ENCODE data around the gene TP53AIP1. TPM values are rescaled to one million over a fixed set of nuclear protein-coding genes. Genes with fewer than 3 reads are reported as not detected.

Gene TP53AIP1
- total RNA-seq, 2 donors from 2014 or later: not detected

DNA sequence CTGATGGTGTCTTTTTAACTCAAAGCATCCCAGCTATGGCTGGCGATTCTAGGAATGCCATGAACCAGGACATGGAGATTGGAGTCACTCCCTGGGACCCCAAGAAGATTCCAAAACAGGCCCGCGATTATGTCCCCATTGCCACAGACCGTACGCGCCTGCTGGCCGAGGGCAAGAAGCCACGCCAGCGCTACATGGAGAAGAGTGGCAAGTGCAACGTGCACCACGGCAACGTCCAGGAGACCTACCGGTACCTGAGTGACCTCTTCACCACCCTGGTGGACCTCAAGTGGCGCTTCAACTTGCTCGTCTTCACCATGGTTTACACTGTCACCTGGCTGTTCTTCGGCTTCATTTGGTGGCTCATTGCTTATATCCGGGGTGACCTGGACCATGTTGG lies 31.4 kb downstream of the TP53AIP1 start:
- intact Hi-C loops (cut with DNase I): no loop called here
- ATAC-seq: no peak

DNA sequence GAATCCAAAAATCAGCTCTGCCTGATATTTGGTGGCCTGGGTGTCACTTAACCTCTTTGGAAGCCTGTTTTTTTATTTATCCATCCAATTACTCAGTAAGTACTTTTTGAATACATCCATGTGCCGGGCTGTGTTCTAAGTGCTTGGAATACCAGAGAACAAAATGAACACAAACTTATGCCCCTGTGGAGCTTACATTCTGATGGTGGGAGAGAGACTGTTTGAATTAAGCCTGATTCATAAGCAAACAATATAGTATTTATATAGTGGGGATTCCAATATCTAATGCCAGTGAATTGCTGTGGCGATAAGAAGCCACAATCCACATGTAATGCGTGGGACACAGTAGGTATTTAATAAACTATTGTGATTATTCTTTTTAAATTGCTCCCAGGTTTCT lies 32.1 kb downstream of the TP53AIP1 start:
- ATAC-seq: no peak
- no peak for DNase-seq
- intact Hi-C loops (cut with DNase I): no loop called here

More for the DNA sequence above, 31.4 kb downstream of the TP53AIP1 start:
- DNase-seq: no peak

DNA sequence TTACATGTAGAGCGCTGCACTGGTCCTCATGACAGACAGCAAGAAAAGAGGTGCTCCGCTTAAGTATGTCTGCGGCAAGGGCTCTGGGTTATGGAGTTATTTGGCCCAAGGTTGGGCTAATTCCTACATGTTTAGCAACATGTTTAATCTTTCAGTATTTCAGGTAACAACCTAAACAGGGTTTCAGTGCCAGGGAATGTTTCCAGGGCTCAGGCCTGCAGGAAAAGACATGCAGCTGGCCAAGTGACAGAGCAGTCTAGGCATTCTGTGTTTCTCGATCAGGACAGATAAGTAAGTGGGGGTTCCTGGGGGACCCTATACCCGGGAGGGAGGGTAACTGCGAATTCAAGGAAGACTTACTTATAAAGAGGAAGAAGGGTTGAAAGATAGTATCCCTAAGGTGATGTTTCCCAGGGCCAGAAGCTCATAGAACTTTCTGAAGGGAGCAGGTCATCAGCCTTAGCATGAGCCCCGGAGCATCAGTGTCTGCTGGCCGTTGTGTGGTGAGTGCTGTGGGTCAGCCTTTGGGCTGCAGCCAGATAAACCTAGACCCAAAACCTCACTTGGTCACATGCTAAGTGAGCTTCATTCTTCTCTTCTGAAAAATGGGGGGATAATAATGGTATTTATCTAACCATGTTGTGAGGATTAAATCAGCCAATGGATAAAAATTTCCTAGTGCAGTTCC lies 33.1 kb downstream of the TP53AIP1 start:
- DNase-seq: no peak
- ATAC-seq: no peak
- intact Hi-C loops (cut with DNase I): no loop called here

DNA sequence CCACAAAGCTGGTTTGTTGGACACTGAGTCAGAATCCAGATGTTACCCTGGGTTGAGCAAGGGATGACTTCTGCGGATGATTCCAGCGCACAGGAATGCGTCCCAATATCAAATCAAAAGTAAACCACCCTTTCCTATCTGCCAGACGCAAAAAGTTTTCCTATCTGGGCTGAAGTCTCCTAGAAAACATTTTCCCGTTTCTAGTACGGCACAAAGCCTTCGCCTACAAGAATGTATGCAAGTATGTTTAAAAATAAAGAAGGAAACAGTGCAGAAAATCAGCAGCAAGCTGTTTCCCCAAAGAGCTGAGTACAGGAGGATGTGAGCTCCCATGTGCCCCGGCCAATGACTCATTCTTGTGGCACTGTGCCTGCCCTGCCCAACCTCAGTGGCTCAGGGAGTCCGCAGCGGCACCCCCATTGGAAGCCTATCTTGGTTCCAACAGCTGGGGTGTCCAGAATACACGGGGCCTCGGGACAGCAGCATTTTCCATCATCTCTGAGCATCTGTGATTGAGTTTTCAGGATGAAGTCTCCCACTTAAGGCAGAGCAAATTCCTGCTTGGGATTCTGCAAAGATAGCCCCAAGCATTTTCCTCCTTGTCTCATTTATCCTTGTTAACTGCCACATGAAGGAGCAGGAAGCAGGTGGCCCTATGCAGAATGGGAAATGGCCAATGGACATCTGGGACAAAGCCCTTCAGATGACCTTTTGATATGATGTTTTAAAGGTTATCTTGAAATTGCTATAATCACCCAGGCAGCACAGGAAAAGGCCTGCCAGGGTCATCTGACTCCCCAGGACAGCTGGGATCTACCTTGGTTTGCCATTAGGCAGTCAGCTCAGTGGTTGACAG lies 34.1 kb downstream of the TP53AIP1 start:
- peak; percentile 41 to 66 for ATAC-seq
- intact Hi-C loops (cut with DNase I): no loop called here
- DNase-seq: peak; percentile 79

DNA sequence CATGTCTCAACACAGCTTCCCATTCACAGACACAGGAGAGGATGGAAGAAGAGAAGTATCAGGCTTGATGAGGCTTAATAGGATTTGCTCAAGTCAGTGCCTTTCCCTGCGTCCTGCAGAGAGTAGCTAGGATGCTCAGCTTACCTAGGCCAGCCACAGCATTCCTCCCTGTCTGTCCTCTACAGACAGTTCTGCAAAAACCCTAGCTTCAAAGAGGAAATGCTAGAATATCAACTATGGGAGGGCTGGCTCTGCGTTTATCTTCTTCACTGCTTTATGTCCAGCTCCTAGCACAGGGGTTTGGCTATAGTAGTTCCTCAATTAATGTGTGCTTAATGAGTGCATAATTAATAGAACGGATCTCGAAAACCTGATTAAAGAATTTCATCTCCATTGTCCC lies 35.1 kb downstream of the TP53AIP1 start:
- no peak for DNase-seq
- intact Hi-C loops (cut with DNase I): no loop called here

DNA sequence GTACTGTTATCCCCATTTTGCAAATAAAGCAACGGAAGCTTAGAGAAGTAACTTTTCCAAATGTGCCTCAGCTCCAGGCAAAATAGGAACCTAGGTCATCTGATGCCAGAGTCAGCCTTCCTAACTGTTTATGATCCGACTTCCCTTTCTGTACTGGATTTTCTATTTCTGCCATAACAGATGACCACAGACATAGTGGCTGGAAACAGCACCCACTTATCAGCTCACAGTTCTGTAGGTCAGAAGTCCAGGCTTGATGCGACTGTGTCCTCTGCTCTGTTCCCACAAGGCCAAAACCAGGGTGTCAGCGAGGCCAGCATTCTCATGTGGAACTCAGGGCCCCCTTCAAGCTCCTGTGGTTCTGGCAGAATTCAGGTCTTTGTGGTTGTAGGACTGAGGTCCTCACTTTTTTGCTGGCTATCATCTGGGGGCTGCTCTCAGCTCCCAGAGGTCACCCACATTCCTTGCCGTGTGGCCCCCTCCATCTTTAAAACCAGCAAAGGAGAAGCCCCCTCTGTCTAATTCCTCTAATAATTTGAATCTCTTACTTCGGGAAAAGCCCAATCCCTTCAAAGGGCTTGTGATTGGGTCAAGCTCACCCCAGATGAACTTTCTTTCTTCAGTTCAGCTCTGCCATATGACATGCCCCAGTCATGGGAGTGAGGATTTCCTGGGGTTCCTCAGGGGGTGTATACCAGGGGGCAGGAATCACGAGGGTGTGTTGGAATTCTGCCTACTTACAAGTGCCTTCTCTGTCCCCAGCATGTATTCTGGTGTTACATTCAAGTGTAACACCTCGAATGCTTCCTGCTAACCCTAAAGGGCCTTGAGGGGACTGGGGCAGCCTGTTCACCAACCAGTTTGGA lies 36.3 kb downstream of the TP53AIP1 start:
- intact Hi-C loops (cut with DNase I): no loop called here
- no peak for DNase-seq
- peak; percentile 6 to 7 for ATAC-seq

More for the DNA sequence above, 35.1 kb downstream of the TP53AIP1 start:
- ATAC-seq: no peak

DNA sequence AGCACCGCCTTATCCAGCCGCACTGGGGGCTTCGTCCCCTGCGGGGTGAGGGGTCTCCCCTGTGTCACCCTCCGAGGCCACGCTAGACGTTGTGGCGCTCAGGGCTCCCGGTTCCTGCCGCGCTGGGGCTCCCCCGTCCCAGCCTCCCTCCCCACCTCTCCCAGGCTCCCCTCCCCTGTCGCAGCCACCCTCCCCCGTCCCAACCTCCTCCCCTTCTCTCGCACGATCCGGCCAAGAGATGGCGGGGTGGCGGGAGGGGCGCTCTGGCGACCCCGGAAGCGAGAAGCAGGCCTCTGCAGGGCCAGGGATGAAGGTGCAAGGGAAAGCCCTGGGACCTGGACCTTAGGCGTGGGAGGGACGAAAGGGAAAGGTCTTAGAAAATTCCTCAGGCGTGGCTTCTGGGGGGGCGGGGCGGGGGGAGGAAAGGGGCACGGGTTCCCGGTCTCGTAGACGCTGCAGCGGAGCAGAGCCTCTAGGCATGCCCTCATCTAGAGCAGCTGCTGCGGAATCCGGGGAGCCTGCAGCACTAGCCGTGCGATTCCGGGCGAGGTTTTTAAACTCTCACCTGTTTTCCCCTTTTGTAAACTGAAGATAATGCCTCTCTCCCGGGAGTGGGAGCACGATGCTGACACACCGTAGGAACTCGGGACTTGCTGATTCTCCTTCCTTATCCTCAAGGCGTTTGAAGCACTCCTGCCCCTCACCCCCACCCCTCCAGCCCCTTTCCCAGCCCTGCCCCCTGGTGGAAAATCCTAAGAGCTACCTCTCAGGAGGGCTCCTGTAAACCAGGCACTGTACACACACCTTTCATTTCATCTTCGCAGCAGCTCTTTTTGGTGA lies 37.1 kb downstream of the TP53AIP1 start:
- DNase-seq (no peak), ATAC-seq (peak; percentile 56 to 58)
- intact Hi-C loops (cut with DNase I): no loop called here

DNA sequence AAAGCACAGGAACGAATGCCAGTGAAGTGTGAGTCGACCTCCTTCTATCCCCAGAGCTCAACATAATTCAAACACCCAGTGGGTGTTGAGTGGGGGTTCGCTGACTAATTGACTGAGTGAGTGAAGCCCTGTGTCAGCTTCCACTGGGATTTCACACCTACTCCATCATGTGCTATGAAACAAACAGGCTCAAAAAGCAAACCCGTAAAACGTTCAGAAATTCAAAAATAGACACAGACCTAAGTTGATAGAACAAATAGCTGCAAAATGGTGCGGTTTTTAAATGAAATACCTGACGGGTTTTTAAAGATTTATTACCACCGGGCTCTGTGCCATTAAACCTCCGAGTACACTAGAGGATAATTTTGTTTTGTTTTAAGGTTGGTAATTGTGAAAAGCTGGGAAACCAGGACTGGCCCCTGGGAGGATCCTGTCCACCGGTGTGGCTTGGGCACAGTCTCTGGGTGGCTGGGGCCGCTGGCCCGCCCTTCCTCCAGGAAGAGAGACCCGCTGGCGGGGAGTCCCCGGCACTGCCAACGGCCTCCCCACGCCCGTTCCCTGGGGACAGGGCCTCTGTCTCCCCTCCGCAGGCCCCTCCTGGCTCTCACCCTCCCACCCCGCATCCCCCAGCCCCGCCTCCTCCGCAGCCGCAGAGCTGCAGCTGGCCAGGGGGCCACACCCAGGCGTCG lies 37.9 kb downstream of the TP53AIP1 start:
- ATAC-seq (peak; percentile 58 to 68), DNase-seq (peak; percentile 47)
- intact Hi-C loops (cut with DNase I): no loop called here

DNA sequence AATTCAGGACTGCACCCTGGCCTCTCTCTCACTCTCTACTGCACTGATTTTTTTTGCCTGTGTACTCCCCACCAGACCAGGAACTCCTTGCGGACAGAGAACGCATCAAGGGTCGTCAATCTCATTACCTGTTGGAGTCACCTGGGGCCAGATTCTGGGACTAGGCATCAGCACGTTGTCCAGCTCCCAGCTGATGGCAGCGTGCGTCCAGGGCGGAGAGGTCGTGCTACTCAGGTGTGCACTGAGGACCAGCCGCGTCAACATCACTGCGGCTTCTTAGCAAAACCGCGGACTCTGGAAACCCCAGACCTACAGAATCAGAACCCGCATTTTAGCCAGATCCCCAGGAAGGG lies 38.4 kb downstream of the TP53AIP1 start:
- intact Hi-C loops (cut with DNase I): no loop called here
- no peak for ATAC-seq
- no peak for DNase-seq

DNA sequence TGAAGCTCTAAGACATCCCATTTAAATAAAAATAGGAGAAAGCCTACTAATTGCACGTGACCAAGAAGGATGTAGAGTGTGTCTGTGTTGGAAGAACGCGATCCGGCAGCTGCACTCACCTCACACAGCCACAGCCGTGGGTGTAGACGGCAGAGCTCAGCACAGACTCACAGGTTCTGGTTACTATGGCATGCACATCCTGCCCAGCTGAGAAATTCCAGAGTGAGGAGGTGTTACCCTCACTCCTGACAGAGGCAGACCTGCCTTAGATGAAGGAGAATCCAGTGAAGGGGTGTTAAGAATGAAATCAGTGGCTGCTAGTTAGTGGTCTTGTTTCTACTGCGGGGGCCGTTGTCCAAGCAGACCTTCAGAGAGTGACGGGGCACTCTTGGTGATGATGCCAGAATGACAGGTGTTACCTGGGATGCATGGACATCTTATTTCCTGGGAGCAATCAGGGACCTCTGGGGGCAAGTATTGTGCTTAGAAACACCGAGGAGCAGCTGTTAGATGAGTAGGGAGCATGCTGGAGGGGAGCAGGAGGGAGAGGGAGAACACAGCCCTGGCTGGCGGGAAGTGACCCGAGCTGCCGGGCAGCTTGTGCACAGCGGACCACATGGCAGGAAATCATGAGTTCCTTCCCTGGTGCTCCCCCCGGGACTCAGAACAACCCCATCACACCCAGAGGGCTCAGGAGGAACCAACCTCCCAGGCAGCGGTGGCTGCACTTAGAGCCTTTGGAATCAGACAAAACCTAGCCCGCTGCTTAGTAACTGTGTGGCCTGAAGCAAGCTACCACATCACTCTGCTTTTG lies 39.2 kb downstream of the TP53AIP1 start:
- DNase-seq (no peak), ATAC-seq (peak; percentile 6 to 11)
- intact Hi-C loops (cut with DNase I): no loop called here

DNA sequence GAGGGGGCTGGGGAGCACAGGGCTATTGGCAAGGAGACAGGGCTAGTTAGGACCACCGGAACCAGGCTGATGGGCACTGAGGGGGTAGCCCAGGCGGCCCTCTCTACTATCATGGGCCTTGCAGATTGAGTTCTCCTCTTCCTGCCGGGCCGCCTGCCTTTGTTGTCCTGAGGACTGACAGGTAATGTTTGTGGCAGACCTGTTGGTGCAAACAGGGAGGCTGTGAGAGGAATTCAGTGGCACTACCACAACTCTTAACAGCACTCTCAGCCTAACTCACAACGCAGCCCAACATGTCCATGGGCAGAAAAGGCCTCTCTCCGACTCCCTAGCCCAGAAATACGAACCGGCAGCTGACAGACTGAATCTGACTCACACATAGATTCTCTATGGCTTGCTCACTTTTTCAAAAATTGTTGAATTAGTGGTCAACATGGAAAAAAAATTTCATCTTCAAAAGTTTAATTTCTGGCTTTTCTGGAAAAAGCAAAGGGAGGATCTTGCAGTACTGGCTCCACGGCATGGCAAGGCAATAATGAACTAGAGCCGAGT lies 40.1 kb downstream of the TP53AIP1 start:
- DNase-seq (no peak), ATAC-seq (no peak)
- intact Hi-C loops (cut with DNase I): no loop called here

DNA sequence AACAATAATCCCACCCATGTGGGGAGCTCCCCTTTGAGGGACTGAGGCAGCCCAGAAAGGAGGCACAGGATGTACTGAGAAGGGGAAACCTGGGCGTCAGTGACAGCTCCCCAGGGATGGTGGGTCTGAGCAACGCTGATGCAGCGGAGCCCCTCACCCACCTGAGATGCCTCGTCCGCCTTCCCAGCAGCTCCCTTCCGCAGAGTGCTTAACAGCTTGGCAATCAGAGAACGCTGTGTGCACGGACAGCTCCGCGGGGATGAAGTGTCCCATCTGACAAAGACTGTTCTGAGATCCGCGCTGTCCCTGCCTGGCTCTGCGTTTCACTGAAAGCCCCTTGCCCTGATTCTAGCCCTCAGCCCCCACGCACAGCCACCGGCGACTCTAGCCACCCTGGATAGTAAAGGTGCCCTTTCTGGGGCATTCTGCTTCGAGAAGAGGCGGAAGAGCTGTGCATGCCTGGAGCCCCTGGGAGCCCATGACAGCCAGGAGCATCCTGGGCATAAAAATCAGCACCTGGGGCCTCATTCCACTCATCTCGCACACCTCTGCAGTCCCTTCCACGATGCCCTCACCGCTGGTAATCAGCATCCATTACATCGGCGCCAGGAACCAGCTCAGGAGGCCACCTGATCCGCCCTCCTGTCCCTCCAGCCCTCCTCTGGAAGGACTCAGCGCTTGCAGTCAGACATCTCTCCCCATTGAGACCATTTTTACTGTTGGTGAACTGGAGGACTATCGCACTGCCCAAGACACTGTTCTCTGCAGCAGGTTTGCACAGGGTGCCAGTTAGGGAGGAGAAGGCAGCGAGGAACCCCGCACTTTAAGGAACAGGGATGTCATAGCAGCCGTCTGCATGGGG lies 40.8 kb downstream of the TP53AIP1 start:
- DNase-seq: no peak
- intact Hi-C loops (cut with DNase I): no loop called here
- ATAC-seq: no peak

DNA sequence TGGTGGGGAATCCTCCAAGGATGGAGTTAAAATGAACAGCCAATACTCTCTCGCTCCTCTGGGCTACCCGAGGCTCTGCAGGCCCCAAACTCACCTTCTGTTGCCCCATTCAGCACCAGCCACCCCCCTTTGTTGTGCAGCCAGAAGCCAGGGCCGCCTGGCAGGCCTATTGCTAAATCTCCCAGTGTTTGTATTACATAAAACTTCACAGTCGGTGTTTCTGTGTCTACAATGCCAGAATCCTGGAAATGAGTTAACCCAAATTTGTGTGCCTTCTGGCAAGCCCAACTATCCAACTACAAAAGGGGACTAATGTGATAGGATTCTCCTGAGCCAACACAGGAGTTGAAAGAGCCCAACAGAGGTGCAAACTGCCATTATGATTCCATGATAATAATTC lies 42.2 kb downstream of the TP53AIP1 start:
- no peak for DNase-seq
- ATAC-seq: no peak
- intact Hi-C loops (cut with DNase I): no loop called here

DNA sequence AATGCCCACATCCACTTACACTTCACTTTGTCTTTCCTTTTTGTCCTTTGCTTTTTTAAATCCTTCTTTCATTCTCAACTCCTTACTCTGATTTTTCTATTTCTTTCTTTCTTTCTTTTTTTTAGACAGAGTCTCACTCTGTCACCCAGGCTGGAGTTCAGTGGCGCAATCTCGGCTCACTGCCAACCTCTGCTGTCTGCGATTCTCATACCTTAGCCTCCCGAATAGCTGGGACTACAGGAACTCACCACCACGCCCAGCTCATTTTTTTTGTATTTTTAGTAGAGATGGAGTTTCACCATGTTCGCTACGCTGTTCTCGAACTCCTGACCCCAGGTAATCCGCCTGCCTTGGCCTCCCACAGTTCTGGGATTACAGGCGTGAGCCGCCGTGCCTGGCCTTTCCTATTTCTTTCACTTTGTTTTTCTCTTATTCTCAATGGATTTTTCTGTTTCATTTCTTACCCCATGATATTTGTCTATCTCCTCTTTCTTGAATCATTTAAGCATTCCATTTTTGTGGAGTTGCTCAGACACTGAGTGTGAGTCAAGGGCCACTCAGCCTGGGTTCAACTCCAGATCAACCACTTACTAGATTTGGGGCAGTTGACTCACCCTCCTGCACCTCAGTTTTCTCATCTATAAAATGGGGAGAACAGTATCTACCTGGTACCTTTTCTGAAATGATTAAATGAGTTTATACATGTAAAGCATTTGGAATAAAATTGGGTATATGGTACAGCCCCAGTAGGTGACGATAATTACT lies 43.9 kb downstream of the TP53AIP1 start:
- ATAC-seq (no peak), DNase-seq (no peak)
- intact Hi-C loops (cut with DNase I): no loop called here

DNA sequence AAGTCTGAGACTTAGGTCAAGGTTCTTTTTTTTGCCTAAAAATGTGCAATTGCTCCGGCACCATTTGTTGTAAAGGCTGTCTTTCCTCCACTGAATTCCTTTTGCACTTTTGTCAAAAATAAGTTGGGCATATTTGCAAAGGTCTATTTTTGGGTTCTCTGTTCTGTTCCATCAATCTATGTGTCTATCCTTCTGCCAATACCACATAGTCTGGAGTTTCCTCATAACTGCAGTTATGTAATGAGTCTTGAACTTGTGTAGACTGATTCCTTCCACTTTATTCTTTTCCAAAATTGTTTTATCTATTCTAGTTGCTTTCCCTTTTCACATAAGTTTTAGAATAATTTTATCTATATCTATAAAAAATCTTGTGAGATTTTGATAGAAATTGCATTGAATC lies 44.8 kb downstream of the TP53AIP1 start:
- no peak for ATAC-seq
- no peak for DNase-seq
- intact Hi-C loops (cut with DNase I): no loop called here

DNA sequence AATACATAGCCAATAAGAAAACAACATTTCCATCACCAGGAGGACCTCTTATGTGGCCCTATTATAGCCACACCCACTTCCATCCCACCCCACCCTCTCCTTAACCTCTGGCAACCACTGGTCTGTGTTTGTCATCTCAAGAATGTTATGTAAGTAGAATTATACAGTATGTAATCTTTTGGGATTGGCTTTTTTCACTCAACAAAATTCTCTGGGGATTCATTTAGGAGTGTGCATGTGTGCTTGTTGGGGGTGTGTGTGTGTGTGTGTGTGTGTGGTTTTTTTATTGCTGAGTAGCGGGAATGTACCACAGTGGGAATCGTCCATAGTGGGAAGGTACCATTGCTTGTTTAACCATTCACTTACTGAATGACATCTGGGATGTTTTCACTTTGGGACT lies 46.3 kb downstream of the TP53AIP1 start:
- intact Hi-C loops (cut with DNase I): no loop called here
- DNase-seq (no peak), ATAC-seq (no peak)

Measured in left cardiac atrium (tissue), 4 donors.